Mucosa of stomach (tissue), 1 donor: ENCODE data around the gene KCND2.
"Not testable (repeated sequence)": the region's sequence is repeated elsewhere in the genome, so short reads cannot be mapped to it uniquely, and the experiment has no call there.

Experiments
- H3K27me3 ChIP-seq: one replicate; pipeline ENCODE4 v1.7.0; 2013; ENCODE audit warnings: mild to moderate bottlenecking, low read length; ENCODE audit not compliant: control insufficient read depth, insufficient read depth
- H3K36me3 ChIP-seq: one replicate; pipeline ENCODE4 v1.7.0; 2013; ENCODE audit warnings: low read length; ENCODE audit not compliant: control insufficient read depth, insufficient read depth
- H3K4me1 ChIP-seq: one replicate; pipeline ENCODE4 v1.7.0; 2013; ENCODE audit warnings: mild to moderate bottlenecking, low read length; ENCODE audit not compliant: control insufficient read depth, insufficient read depth
- H3K4me3 ChIP-seq: one replicate; pipeline ENCODE4 v1.7.0; 2013; ENCODE audit warnings: low read length
- H3K9ac ChIP-seq: one replicate; pipeline ENCODE4 v1.7.0; 2013; ENCODE audit warnings: mild to moderate bottlenecking, low read length, moderate library complexity
- H3K9me3 ChIP-seq: one replicate; pipeline ENCODE4 v1.7.0; 2013; ENCODE audit warnings: mild to moderate bottlenecking, low read length, moderate library complexity; ENCODE audit not compliant: control insufficient read depth
- donor health status: Pancreatic carcinoma.

The KCND2 gene

GRCh38 chr7:120695848-120696247 lies 422.9 kb downstream of the KCND2 start:
- Histone ChIP-seq H3K9me3 (no peaks in the 10 kb centered on the region), H3K4me3 (no peak overlapping the region), H3K36me3 (no peaks in the 10 kb centered on the region), H3K9ac (no peak overlapping the region), H3K4me1 (no peaks in the 10 kb centered on the region), H3K27me3 (no peaks in the 10 kb centered on the region)

- no peak overlapping the region for H3K4me3 ChIP-seq
- no peaks in the 10 kb centered on the region for H3K9me3 ChIP-seq
These were observed 427.8 kb downstream of the KCND2 start for GRCh38 chr7:120700796-120701195.

GRCh38 chr7:120702408-120702807 lies 429.4 kb downstream of the KCND2 start:
- not testable (repeated sequence) for H3K4me1 ChIP-seq, H3K9me3 ChIP-seq, H3K36me3 ChIP-seq, H3K4me3 ChIP-seq, H3K9ac ChIP-seq, H3K27me3 ChIP-seq

More at GRCh38 chr7:120700796-120701195, 427.8 kb downstream of the KCND2 start:
- Histone ChIP-seq H3K4me1 (no peaks in the 10 kb centered on the region), H3K27me3 (no peaks in the 10 kb centered on the region), H3K9ac (no peak overlapping the region), H3K36me3 (no peaks in the 10 kb centered on the region)

- H3K9me3 ChIP-seq, result no peaks in the 10 kb centered on the region
- H3K27me3 ChIP-seq, result no peaks in the 10 kb centered on the region
- no peaks in the 10 kb centered on the region for H3K36me3 ChIP-seq
- no peak overlapping the region for H3K9ac ChIP-seq
- no peaks in the 10 kb centered on the region for H3K4me1 ChIP-seq
- H3K4me3 ChIP-seq, result no peak overlapping the region
These were observed 430.7 kb downstream of the KCND2 start for GRCh38 chr7:120703585-120704240.

GRCh38 chr7:120709252-120709971 lies 436.4 kb downstream of the KCND2 start:
- Histone ChIP-seq H3K36me3 (no peaks in the 10 kb centered on the region), H3K27me3 (no peaks in the 10 kb centered on the region), H3K4me3 (no peak overlapping the region), H3K9me3 (no peaks in the 10 kb centered on the region), H3K9ac (no peak overlapping the region), H3K4me1 (no peaks in the 10 kb centered on the region)

GRCh38 chr7:120709972-120710320 lies 437.0 kb downstream of the KCND2 start:
- H3K4me1 ChIP-seq, result no peaks in the 10 kb centered on the region
- no peaks in the 10 kb centered on the region for H3K36me3 ChIP-seq
- H3K9ac ChIP-seq, result no peak overlapping the region
- H3K27me3 ChIP-seq, result no peaks in the 10 kb centered on the region
- H3K4me3 ChIP-seq, result no peak overlapping the region
- no peaks in the 10 kb centered on the region for H3K9me3 ChIP-seq

GRCh38 chr7:120714945-120715344 lies 442.0 kb downstream of the KCND2 start:
- no peaks in the 10 kb centered on the region for H3K36me3 ChIP-seq
- H3K4me3 ChIP-seq, result no peak overlapping the region
- no peaks in the 10 kb centered on the region for H3K9me3 ChIP-seq
- no peaks in the 10 kb centered on the region for H3K27me3 ChIP-seq
- H3K9ac ChIP-seq, result no peak overlapping the region
- no peaks in the 10 kb centered on the region for H3K4me1 ChIP-seq

- H3K9ac ChIP-seq, result no peak overlapping the region
- H3K4me1 ChIP-seq, result no peaks in the 10 kb centered on the region
- no peaks in the 10 kb centered on the region for H3K36me3 ChIP-seq
- H3K4me3 ChIP-seq, result no peak overlapping the region
- H3K27me3 ChIP-seq, result no peaks in the 10 kb centered on the region
- H3K9me3 ChIP-seq, result no peaks in the 10 kb centered on the region
These were observed 443.3 kb downstream of the KCND2 start for GRCh38 chr7:120716307-120716706.

- H3K4me3 ChIP-seq, result no peak overlapping the region
- no peaks in the 10 kb centered on the region for H3K36me3 ChIP-seq
- no peaks in the 10 kb centered on the region for H3K9me3 ChIP-seq
- H3K4me1 ChIP-seq, result no peaks in the 10 kb centered on the region
- no peaks in the 10 kb centered on the region for H3K27me3 ChIP-seq
- H3K9ac ChIP-seq, result no peak overlapping the region
These were observed 444.2 kb downstream of the KCND2 start for GRCh38 chr7:120717166-120717565.

GRCh38 chr7:120718361-120718760 lies 445.4 kb downstream of the KCND2 start:
- Histone ChIP-seq H3K9me3 (no peaks in the 10 kb centered on the region), H3K4me3 (no peak overlapping the region), H3K4me1 (no peaks in the 10 kb centered on the region), H3K36me3 (no peaks in the 10 kb centered on the region), H3K9ac (no peak overlapping the region), H3K27me3 (no peaks in the 10 kb centered on the region)

- H3K9ac ChIP-seq, result no peak overlapping the region
- no peaks in the 10 kb centered on the region for H3K4me1 ChIP-seq
- no peaks in the 10 kb centered on the region for H3K36me3 ChIP-seq
- H3K27me3 ChIP-seq, result no peaks in the 10 kb centered on the region
- H3K9me3 ChIP-seq, result no peaks in the 10 kb centered on the region
- H3K4me3 ChIP-seq, result no peak overlapping the region
These were observed 447.3 kb downstream of the KCND2 start for GRCh38 chr7:120720317-120720716.

- H3K27me3 ChIP-seq, result no peaks in the 10 kb centered on the region
- H3K4me3 ChIP-seq, result no peak overlapping the region
- no peak overlapping the region for H3K9ac ChIP-seq
- no peaks in the 10 kb centered on the region for H3K9me3 ChIP-seq
- H3K36me3 ChIP-seq, result no peaks in the 10 kb centered on the region
- no peaks in the 10 kb centered on the region for H3K4me1 ChIP-seq
These were observed 450.8 kb downstream of the KCND2 start for GRCh38 chr7:120723465-120724385.
